Activated CD4-positive, alpha-beta T cell treated with anti-CD3 and anti-CD28 coated beads, Interleukin-2, amount 10 ng/mL, durations not matched to agents 24 days and 14 days (primary cell): Measurements from ENCODE around the gene EDEM1. TPM values are rescaled to one million over a fixed set of nuclear protein-coding genes. Genes with fewer than 3 reads are reported as not detected.
A peak's percentile ranks its signal among the peaks of the same experiment; 100 is the strongest.

ENCODE experiments used
- DNase-seq: peaks from one replicate; pipeline ENCODE4 v3.0.0; 2022
- H3K27ac Mint-ChIP-seq: one replicate; pipeline ENCODE4 v1.8.0; 2022; ENCODE audit warnings: mild to moderate bottlenecking, mixed read lengths
- H3K27me3 Mint-ChIP-seq: one replicate; pipeline ENCODE4 v1.8.0; 2022; ENCODE audit warnings: mixed read lengths
- H3K36me3 Mint-ChIP-seq: one replicate; pipeline ENCODE4 v1.8.0; 2022; ENCODE audit warnings: low read depth, mild to moderate bottlenecking, mixed read lengths
- H3K4me1 Mint-ChIP-seq: one replicate; pipeline ENCODE4 v1.8.0; 2021; ENCODE audit warnings: mixed read lengths
- H3K4me3 Mint-ChIP-seq: one replicate; pipeline ENCODE4 v1.8.0; 2022; ENCODE audit warnings: mild to moderate bottlenecking, moderate library complexity, mixed read lengths
- H3K9me3 Mint-ChIP-seq: one replicate; pipeline ENCODE4 v1.8.0; 2021; ENCODE audit warnings: mixed read lengths
- intact Hi-C: fragments of 100-400 bp; cut with micrococcal nuclease; formaldehyde crosslinking; loops from one replicate; pipeline ENCODE4 v1.15.1; 2023
- total RNA-seq: library from RNA; stranded (reverse); gene quantifications from 2 replicates; pipeline ENCODE4 v1.2.3, GENCODE V29; 2022

The EDEM1 gene
- total RNA-seq, 1 donor from 2014 or later = 167 TPM

GRCh38 chr3:5197470-5198312 lies 10.2 kb downstream of the EDEM1 start:
- peak overlapping the region; percentile 94 for H3K27ac Mint-ChIP-seq
- H3K27me3 Mint-ChIP-seq = no peaks in the 10 kb centered on the region
- H3K4me3 Mint-ChIP-seq = peak overlapping the region; percentile 79
- H3K36me3 Mint-ChIP-seq = peaks cover 78% of the 10 kb centered on the region
- intact Hi-C loops = loop anchor here (1.0 to 5.0 kb wide), 6 partner anchors 9 to 810 kb away; partner anchors contain the start of gene ARL8B
- DNase-seq = peak; percentile 86
- H3K9me3 Mint-ChIP-seq = peaks cover 3% of the 10 kb centered on the region
- peaks cover 78% of the 10 kb centered on the region for H3K4me1 Mint-ChIP-seq

- Mint-ChIP-seq H3K9me3 (no peaks in the 10 kb centered on the region), H3K4me3 (peak overlapping the region; percentile 79)
- intact Hi-C loops = loop anchor here (5.0 kb wide), 3 partner anchors 291 to 811 kb away; no protein-coding TSS in a partner anchor
Measured at GRCh38 chr3:5198313-5198677, 10.8 kb downstream of the EDEM1 start.

GRCh38 chr3:5198986-5199731 lies 11.7 kb downstream of the EDEM1 start:
- Mint-ChIP-seq H3K36me3 (peaks cover 81% of the 10 kb centered on the region), H3K27ac (peak overlapping the region; percentile 94), H3K4me3 (peak overlapping the region; percentile 41), H3K27me3 (no peaks in the 10 kb centered on the region), H3K4me1 (peaks cover 66% of the 10 kb centered on the region), H3K9me3 (no peaks in the 10 kb centered on the region)
- intact Hi-C loops = loop anchor here (5.0 kb wide), 3 partner anchors 292 to 812 kb away; no protein-coding TSS in a partner anchor
- peak; percentile 72 for DNase-seq

More at GRCh38 chr3:5198313-5198677, 10.8 kb downstream of the EDEM1 start:
- H3K27me3 Mint-ChIP-seq = no peaks in the 10 kb centered on the region
- H3K27ac Mint-ChIP-seq = peak overlapping the region; percentile 94
- peaks cover 72% of the 10 kb centered on the region for H3K4me1 Mint-ChIP-seq
- H3K36me3 Mint-ChIP-seq = peaks cover 79% of the 10 kb centered on the region
- no peak for DNase-seq

GRCh38 chr3:5201536-5201935 lies 14.0 kb downstream of the EDEM1 start:
- peak overlapping the region; percentile 32 for H3K27ac Mint-ChIP-seq

GRCh38 chr3:5202222-5202621 lies 14.7 kb downstream of the EDEM1 start:
- Mint-ChIP-seq H3K27ac (peak overlapping the region; percentile 32), H3K4me1 (peaks cover 43% of the 10 kb centered on the region), H3K36me3 (peaks cover 78% of the 10 kb centered on the region), H3K4me3 (no peak overlapping the region), H3K27me3 (no peaks in the 10 kb centered on the region), H3K9me3 (no peaks in the 10 kb centered on the region)
- intact Hi-C loops = no loop called here
- no peak for DNase-seq

More at GRCh38 chr3:5201536-5201935, 14.0 kb downstream of the EDEM1 start:
- Mint-ChIP-seq H3K27me3 (no peaks in the 10 kb centered on the region), H3K4me3 (no peak overlapping the region), H3K36me3 (peaks cover 79% of the 10 kb centered on the region), H3K4me1 (peaks cover 50% of the 10 kb centered on the region), H3K9me3 (no peaks in the 10 kb centered on the region)
- intact Hi-C loops = no loop called here
- no peak for DNase-seq

- peaks cover 82% of the 10 kb centered on the region for H3K36me3 Mint-ChIP-seq
- no peaks in the 10 kb centered on the region for H3K9me3 Mint-ChIP-seq
- intact Hi-C loops = no loop called here
- peak overlapping the region; percentile 70 for H3K27ac Mint-ChIP-seq
- DNase-seq = no peak
- H3K4me3 Mint-ChIP-seq = no peak overlapping the region
- H3K27me3 Mint-ChIP-seq = no peaks in the 10 kb centered on the region
- H3K4me1 Mint-ChIP-seq = peaks cover 16% of the 10 kb centered on the region
Measured at GRCh38 chr3:5205165-5205941, 17.8 kb downstream of the EDEM1 start.

GRCh38 chr3:5210926-5211325 lies 23.4 kb downstream of the EDEM1 start:
- H3K4me3 Mint-ChIP-seq = no peak overlapping the region
- no peak overlapping the region for H3K27ac Mint-ChIP-seq
- peaks cover 88% of the 10 kb centered on the region for H3K36me3 Mint-ChIP-seq
- H3K27me3 Mint-ChIP-seq = no peaks in the 10 kb centered on the region
- intact Hi-C loops = no loop called here
- no peak for DNase-seq
- H3K9me3 Mint-ChIP-seq = no peaks in the 10 kb centered on the region
- peaks cover 16% of the 10 kb centered on the region for H3K4me1 Mint-ChIP-seq

- H3K4me3 Mint-ChIP-seq = no peak overlapping the region
- DNase-seq = no peak
- intact Hi-C loops = no loop called here
- H3K27me3 Mint-ChIP-seq = no peaks in the 10 kb centered on the region
- peaks cover 86% of the 10 kb centered on the region for H3K36me3 Mint-ChIP-seq
- H3K9me3 Mint-ChIP-seq = no peaks in the 10 kb centered on the region
- peak overlapping the region; percentile 51 for H3K27ac Mint-ChIP-seq
- peaks cover 17% of the 10 kb centered on the region for H3K4me1 Mint-ChIP-seq
Measured at GRCh38 chr3:5212628-5213573, 25.4 kb downstream of the EDEM1 start.

GRCh38 chr3:5213574-5213966 lies 26.1 kb downstream of the EDEM1 start:
- Mint-ChIP-seq H3K27me3 (no peaks in the 10 kb centered on the region), H3K4me3 (no peak overlapping the region), H3K27ac (peak overlapping the region; percentile 51), H3K36me3 (peaks cover 86% of the 10 kb centered on the region), H3K4me1 (peaks cover 17% of the 10 kb centered on the region), H3K9me3 (no peaks in the 10 kb centered on the region)
- no peak for DNase-seq
- intact Hi-C loops = no loop called here

- Mint-ChIP-seq H3K9me3 (no peaks in the 10 kb centered on the region), H3K4me3 (no peak overlapping the region), H3K27ac (peak overlapping the region; percentile 16), H3K36me3 (peaks cover 82% of the 10 kb centered on the region), H3K4me1 (peaks cover 16% of the 10 kb centered on the region), H3K27me3 (no peaks in the 10 kb centered on the region)
- DNase-seq = no peak
- intact Hi-C loops = no loop called here
Measured at GRCh38 chr3:5214352-5214751, 26.8 kb downstream of the EDEM1 start.

GRCh38 chr3:5217824-5218595 lies 30.5 kb downstream of the EDEM1 start:
- Mint-ChIP-seq H3K36me3 (peaks cover 57% of the 10 kb centered on the region), H3K4me3 (no peak overlapping the region), H3K27ac (peak overlapping the region; percentile 57), H3K9me3 (no peaks in the 10 kb centered on the region), H3K4me1 (peaks cover 15% of the 10 kb centered on the region), H3K27me3 (no peaks in the 10 kb centered on the region)
- intact Hi-C loops = no loop called here
- DNase-seq = no peak

- no peak for DNase-seq
- Mint-ChIP-seq H3K9me3 (no peaks in the 10 kb centered on the region), H3K36me3 (peaks cover 49% of the 10 kb centered on the region), H3K27ac (no peak overlapping the region), H3K27me3 (no peaks in the 10 kb centered on the region), H3K4me3 (no peak overlapping the region), H3K4me1 (peaks cover 11% of the 10 kb centered on the region)
- intact Hi-C loops = no loop called here
Measured at GRCh38 chr3:5218815-5219214, 31.3 kb downstream of the EDEM1 start.
